OCI-LY1 (cell line): ENCODE measurements around the gene ROR1.

Source experiments
- EZH2 ChIP-seq: fragments of 200-600 bp; sonication (generic), shearing (Covaris generic); IDR thresholded peaks from 2 replicates; pipeline ENCODE4 v1.8.0; 2017; ENCODE audit warnings: borderline replicate concordance, mixed run types, mild to moderate bottlenecking, antibody characterized with exemption, low read length, moderate library complexity, mixed read lengths
- TF ChIP-seq, protein P1 (sequence below): fragments of 200-600 bp; sonication (generic), shearing (Covaris generic); IDR thresholded peaks from 2 replicates; pipeline ENCODE4 v1.5.1; 2017; ENCODE audit warnings: mild to moderate bottlenecking, antibody characterized with exemption, low read length, moderate library complexity, mixed read lengths

DNA sequence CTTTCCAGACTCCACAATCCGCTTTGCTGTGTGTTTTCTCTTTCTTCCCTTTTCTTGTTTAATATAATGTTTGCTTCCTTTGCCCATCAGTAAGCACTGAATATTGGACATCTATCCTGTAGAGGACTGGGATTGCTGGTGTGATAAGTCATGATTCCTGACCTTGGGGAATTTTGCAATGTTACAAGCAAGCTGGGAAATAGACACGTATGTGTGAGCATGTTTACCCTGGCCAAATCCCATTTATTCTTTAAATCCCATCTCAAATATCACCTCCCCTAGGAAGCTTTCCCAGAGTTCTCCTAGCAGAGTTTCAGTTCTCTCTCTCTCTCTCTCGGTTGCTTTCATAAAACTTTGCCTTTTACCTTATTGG is 155.3 kb downstream of the ROR1 start:
- no peak for TF ChIP-seq EZH2
- TF ChIP-seq, protein P1, sequence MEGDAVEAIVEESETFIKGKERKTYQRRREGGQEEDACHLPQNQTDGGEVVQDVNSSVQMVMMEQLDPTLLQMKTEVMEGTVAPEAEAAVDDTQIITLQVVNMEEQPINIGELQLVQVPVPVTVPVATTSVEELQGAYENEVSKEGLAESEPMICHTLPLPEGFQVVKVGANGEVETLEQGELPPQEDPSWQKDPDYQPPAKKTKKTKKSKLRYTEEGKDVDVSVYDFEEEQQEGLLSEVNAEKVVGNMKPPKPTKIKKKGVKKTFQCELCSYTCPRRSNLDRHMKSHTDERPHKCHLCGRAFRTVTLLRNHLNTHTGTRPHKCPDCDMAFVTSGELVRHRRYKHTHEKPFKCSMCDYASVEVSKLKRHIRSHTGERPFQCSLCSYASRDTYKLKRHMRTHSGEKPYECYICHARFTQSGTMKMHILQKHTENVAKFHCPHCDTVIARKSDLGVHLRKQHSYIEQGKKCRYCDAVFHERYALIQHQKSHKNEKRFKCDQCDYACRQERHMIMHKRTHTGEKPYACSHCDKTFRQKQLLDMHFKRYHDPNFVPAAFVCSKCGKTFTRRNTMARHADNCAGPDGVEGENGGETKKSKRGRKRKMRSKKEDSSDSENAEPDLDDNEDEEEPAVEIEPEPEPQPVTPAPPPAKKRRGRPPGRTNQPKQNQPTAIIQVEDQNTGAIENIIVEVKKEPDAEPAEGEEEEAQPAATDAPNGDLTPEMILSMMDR = no peak
